DND-41 (cell line): ENCODE measurements around the gene HNRNPA1L2.
"Not testable (repeated sequence)": the region's sequence is repeated elsewhere in the genome, so short reads cannot be mapped to it uniquely, and the experiment has no call there.

ENCODE experiments used
- ATAC-seq: fragments of 200-7000 bp; cut with Tn5 transposase; 3 replicates; pipeline ENCODE4 v1.9.1; 2021; ENCODE audit warnings: low read depth; ENCODE audit not compliant: insufficient read depth
- DNase-seq: peaks from one replicate; pipeline ENCODE4 v3.0.0-alpha.2; 2020
- H2AFZ ChIP-seq: 2 replicates; pipeline ENCODE4 v1.6.0; 2012; ENCODE audit warnings: low read depth, low read length
- H3K27ac ChIP-seq: 2 replicates; pipeline ENCODE4 v1.5.1; 2012; ENCODE audit warnings: low read length, inconsistent platforms
- H3K27me3 ChIP-seq: fragments of 200-600 bp; sonication (generic); 2 replicates; pipeline ENCODE4 v1.6.0; 2012; ENCODE audit warnings: low read length, mild to moderate bottlenecking, inconsistent platforms; ENCODE audit not compliant: insufficient read depth, poor library complexity
- H3K36me3 ChIP-seq: 2 replicates; pipeline ENCODE4 v1.5.1; 2012; ENCODE audit warnings: low read length, inconsistent platforms; ENCODE audit not compliant: insufficient read depth
- H3K4me1 ChIP-seq: 2 replicates; pipeline ENCODE4 v1.5.1; 2012; ENCODE audit warnings: mild to moderate bottlenecking, low read length; ENCODE audit not compliant: insufficient read depth
- H3K4me2 ChIP-seq: 2 replicates; pipeline ENCODE4 v1.6.0; 2012; ENCODE audit warnings: mild to moderate bottlenecking, moderate library complexity, low read length, inconsistent platforms; ENCODE audit not compliant: insufficient read depth
- H3K4me3 ChIP-seq, 2 experiments: fragments of 200-600 bp in 1 of 2; shearing (Covaris generic) in 1 of 2; 2 replicates each; pipeline ENCODE4 v1.5.1; 2012 to 2016; ENCODE audit warnings: inconsistent platforms in 2 of 2, low read length in 2 of 2, mild to moderate bottlenecking in 2 of 2, low read depth in 1 of 2, moderate library complexity in 1 of 2
- H3K79me2 ChIP-seq: 2 replicates; pipeline ENCODE4 v1.6.0; 2012; ENCODE audit warnings: low read length, inconsistent platforms; ENCODE audit not compliant: insufficient read depth
- H3K9ac ChIP-seq: 2 replicates; pipeline ENCODE4 v1.6.0; 2012; ENCODE audit warnings: low read depth, mild to moderate bottlenecking, inconsistent platforms, low read length, moderate library complexity
- H3K9me3 ChIP-seq: 2 replicates; pipeline ENCODE4 v1.5.1; 2012; ENCODE audit warnings: low read length, moderate library complexity, mild to moderate bottlenecking, inconsistent platforms; ENCODE audit not compliant: insufficient read depth, severe bottlenecking
- H4K20me1 ChIP-seq: 2 replicates; pipeline ENCODE4 v1.6.0; 2012; ENCODE audit warnings: low read length; ENCODE audit not compliant: insufficient read depth
- EZH2 ChIP-seq: IDR thresholded peaks from 3 replicates; pipeline ENCODE4 v1.6.1; 2012; ENCODE audit warnings: borderline replicate concordance, low read depth, mild to moderate bottlenecking, moderate library complexity, low read length, inconsistent platforms; ENCODE audit not compliant: severe bottlenecking
- TF ChIP-seq, protein P1 (sequence below): IDR thresholded peaks from 2 replicates; pipeline ENCODE4 v1.5.1; 2012; ENCODE audit warnings: borderline replicate concordance, low read length, moderate library complexity, mild to moderate bottlenecking; ENCODE audit not compliant: poor library complexity, severe bottlenecking; ENCODE audit errors: extremely low read depth

HNRNPA1L2 gene

GRCh38 chr13:52615812-52616211, 26.4 kb upstream of the HNRNPA1L2 start:
- Histone ChIP-seq H4K20me1 (no peaks in the 10 kb centered on the region), H3K9me3 (no peaks in the 10 kb centered on the region), H3K4me3 (0 out of 4 replicates have a peak overlapping the region, but pooled peaks of 1 of the 2 experiments have one; percentile 12), H3K36me3 (no peaks in the 10 kb centered on the region), H2AFZ (peak overlapping the region; percentile 47; the same call in 1 of the 2 replicates), H3K4me2 (peak overlapping the region; percentile 87; the same call in 1 of the 2 replicates), H3K9ac (peak overlapping the region; percentile 81; the same call in 1 of the 2 replicates), H3K4me1 (peaks cover 36% of the 10 kb centered on the region), H3K79me2 (peaks cover 42% of the 10 kb centered on the region), H3K27me3 (no peaks in the 10 kb centered on the region), H3K27ac (no peak overlapping the region)
- TF ChIP-seq, protein P1, sequence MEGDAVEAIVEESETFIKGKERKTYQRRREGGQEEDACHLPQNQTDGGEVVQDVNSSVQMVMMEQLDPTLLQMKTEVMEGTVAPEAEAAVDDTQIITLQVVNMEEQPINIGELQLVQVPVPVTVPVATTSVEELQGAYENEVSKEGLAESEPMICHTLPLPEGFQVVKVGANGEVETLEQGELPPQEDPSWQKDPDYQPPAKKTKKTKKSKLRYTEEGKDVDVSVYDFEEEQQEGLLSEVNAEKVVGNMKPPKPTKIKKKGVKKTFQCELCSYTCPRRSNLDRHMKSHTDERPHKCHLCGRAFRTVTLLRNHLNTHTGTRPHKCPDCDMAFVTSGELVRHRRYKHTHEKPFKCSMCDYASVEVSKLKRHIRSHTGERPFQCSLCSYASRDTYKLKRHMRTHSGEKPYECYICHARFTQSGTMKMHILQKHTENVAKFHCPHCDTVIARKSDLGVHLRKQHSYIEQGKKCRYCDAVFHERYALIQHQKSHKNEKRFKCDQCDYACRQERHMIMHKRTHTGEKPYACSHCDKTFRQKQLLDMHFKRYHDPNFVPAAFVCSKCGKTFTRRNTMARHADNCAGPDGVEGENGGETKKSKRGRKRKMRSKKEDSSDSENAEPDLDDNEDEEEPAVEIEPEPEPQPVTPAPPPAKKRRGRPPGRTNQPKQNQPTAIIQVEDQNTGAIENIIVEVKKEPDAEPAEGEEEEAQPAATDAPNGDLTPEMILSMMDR = no peak
- no peak for TF ChIP-seq EZH2
- ATAC-seq (no peak), DNase-seq (peak; percentile 13)

- H3K27me3 ChIP-seq = no peaks in the 10 kb centered on the region
- H3K27ac ChIP-seq = peak overlapping the region; percentile 84
- DNase-seq (peak; percentile 93), ATAC-seq (peak; percentile 98)
- H3K9ac ChIP-seq = peak overlapping the region; percentile 81
- TF ChIP-seq EZH2 = no peak
- TF ChIP-seq, protein P1 = no peak
- H4K20me1 ChIP-seq = no peaks in the 10 kb centered on the region
- H3K4me1 ChIP-seq = peaks cover 39% of the 10 kb centered on the region
- H3K4me3 ChIP-seq = peak overlapping the region; percentile 95 to 96
- H3K79me2 ChIP-seq = peaks cover 47% of the 10 kb centered on the region
- peaks cover 9% of the 10 kb centered on the region; the same call in 1 of the 2 replicates for H3K36me3 ChIP-seq
- peak overlapping the region; percentile 87 for H3K4me2 ChIP-seq
- no peaks in the 10 kb centered on the region for H3K9me3 ChIP-seq
- peak overlapping the region; percentile 99 for H2AFZ ChIP-seq
Measured at GRCh38 chr13:52617070-52618060, 24.9 kb upstream of the HNRNPA1L2 start.

- not testable (repeated sequence) for DNase-seq, H3K27ac ChIP-seq, H3K4me2 ChIP-seq, H2AFZ ChIP-seq, H3K9me3 ChIP-seq, H3K4me3 ChIP-seq, H3K79me2 ChIP-seq, H4K20me1 ChIP-seq, ATAC-seq, H3K27me3 ChIP-seq, H3K4me1 ChIP-seq, H3K9ac ChIP-seq
- H3K36me3 ChIP-seq = peaks cover 52% of the 10 kb centered on the region
Measured at GRCh38 chr13:52631083-52631690, 11.0 kb upstream of the HNRNPA1L2 start.
